Iris pigment epithelial cell (primary cell): Measurements from ENCODE around the gene STKLD1.

ENCODE experiments used
- DNase-seq: peaks from one replicate; pipeline ENCODE4 v3.0.0-alpha.2; 2011; ENCODE audit warnings: low read depth

The STKLD1 gene

DNA sequence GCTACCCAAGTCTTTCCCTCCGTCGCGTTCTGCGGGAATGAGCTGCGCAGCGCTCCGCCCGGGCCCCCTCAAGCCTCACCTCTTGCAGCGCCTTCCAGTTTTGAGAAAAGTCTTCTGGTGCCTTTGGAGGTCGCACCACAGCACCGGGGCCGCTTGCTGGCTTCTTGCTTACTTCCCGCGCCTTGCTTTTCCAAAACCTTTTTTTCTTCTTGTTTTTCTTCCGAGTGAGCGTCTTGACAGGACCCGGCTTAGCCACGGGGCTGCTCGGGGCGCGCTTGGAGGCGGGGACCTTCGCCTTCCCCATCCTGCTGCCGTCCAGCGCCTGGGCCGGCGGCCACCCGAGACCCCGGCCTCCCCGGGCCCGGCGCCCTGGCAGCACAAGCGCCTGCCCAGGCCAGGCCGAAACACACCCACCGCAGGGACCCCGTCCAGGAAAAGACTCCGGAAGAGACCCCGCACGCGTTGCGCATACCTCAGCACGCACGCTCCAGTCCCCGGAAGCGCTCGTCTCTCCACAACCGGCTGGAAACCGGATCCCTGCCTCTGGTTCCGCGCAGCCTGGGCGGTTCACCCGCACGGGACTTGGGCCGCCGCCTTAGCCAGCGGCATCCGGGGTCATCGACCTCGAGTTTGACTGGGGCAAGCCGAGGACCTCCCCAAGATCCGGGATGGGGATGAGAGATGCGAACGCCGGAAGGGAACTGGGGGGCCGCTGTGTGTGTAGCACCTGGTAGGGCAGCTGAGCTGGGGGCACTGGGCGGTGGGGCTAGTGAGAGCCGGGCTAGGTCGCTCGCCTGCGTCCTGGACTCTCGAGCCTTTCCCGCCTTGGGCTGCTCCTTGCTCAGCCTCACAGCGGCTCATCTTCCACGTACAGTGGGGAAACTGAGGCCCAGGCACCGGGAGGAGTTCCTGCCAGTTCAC is 41.6 kb downstream of the STKLD1 start, which contains the start of gene REXO4:
TSS of gene REXO4 (minus strand) at position 470 of the 921 bp plus-strand sequence. CDS start at position 304, 166 bp downstream.
- DNase-seq, result peak; percentile 87

- DNase-seq, result no peak
Measured at GRCh38 chr9:133419005-133419404, 42.8 kb downstream of the STKLD1 start.

DNA sequence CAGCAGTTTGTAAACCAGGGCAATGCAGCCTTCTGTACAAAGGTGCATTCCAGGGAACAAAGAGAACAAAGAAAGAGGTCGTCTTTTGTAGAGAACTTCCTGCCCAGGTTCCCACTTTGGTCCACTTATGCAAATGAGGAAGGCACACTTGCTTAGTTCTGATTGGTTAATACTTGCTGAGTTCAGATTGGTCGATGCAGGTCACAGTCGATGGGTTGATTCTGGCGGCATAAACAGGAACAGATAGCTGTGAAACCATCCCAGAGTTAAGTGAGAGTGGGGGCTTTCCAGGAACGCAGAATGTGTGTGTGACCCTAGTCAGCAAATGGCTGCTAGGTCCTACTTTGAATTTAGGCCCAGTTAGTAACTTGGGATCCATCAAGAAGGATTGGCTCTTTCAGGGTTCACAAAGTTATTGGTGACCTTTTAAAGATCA is 44.2 kb downstream of the STKLD1 start:
- no peak for DNase-seq

- peak; percentile 11 for DNase-seq
Measured at GRCh38 chr9:133421615-133422542, 45.7 kb downstream of the STKLD1 start, which contains the start of gene ADAMTS13. ADAMTS13 (plus strand) TSS chr9:133422367; CDS start chr9:133422444, 77 bp downstream.

DNA sequence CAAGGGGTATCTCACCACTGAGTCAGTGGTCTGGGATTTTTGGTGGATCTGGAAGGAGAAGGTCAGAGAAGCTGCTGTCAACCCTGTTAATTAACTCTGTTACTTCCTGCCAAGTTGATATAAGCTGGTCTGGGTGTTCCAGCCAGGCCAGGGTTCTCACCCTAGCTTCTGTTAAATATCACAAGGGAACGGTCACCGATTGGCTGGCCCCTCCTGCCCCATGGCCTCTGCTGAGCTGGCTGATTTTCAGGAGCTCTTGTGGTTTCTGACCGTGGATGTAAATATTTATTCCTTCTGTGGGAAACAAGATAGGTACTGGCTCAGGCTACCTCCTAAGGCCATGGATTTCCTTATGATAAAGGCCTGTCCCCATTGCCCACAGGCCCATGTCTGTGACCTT is 47.0 kb downstream of the STKLD1 start:
- peak; percentile 69 for DNase-seq

- no peak for DNase-seq
Measured at GRCh38 chr9:133424187-133424586, 48.0 kb downstream of the STKLD1 start.

DNA sequence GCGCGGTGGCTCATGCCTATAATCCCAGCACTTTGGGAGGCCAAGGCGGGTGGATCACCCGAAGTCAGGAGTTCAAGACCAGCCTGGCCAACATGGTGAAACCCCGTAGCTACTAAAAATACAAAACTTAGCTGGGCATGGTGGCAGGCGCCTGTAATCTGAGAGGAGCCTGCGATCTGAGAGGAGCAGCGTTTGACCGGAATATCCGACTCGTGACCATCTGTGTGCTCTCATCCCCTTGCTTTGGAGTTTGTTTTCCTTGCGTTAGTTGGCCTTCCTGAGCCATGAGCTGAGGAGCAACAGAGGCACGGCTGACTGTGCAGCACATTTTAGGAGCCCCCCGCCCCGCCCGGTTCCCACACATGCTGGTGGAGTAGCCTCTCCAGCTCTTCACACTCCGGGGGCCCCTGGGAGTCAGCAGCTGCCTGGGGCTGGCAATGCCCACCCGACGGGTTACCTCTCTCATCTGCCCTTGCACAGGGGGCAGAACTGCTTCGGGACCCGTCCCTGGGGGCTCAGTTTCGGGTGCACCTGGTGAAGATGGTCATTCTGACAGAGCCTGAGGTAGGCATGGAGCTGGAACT is 49.0 kb downstream of the STKLD1 start:
- no peak for DNase-seq

DNA sequence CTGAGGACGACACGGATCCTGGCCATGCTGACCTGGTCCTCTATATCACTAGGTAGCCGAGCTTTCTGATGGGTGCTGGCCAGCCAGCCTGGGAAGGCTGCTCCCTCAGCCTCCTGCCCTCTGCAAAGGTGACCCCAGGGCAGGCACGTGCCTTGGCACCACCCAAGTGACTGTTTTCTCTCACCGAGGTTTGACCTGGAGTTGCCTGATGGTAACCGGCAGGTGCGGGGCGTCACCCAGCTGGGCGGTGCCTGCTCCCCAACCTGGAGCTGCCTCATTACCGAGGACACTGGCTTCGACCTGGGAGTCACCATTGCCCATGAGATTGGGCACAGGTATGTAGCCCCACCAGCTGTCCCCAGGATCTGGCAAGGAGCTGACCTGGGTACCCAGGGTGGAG is 49.8 kb downstream of the STKLD1 start:
- no peak for DNase-seq

GRCh38 chr9:133427658-133428348 is 51.6 kb downstream of the STKLD1 start:
- DNase-seq, result no peak

- DNase-seq, result no peak
Measured at GRCh38 chr9:133428617-133429101, 52.5 kb downstream of the STKLD1 start.

DNA sequence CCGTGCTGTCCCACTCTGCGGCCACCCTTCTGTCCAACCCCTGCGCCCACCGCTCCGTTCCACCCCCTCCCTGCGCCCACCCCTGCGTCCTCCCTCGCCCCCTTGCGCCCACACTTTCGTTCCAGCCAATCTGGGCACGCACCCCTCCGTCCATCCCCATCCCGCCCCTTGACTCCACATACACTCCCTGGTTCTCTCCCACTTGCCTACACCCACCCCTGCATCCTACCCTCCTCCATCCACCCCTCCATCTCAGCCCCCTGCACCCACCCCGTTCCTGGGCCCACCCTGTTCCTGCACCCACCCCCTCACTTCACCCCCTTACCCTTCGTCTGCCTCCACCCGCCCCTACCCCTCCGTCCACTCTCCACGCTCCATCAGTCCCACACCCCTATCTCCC is 53.0 kb downstream of the STKLD1 start:
- no peak for DNase-seq

- no peak for DNase-seq
Measured at GRCh38 chr9:133429641-133430161, 53.5 kb downstream of the STKLD1 start.

DNA sequence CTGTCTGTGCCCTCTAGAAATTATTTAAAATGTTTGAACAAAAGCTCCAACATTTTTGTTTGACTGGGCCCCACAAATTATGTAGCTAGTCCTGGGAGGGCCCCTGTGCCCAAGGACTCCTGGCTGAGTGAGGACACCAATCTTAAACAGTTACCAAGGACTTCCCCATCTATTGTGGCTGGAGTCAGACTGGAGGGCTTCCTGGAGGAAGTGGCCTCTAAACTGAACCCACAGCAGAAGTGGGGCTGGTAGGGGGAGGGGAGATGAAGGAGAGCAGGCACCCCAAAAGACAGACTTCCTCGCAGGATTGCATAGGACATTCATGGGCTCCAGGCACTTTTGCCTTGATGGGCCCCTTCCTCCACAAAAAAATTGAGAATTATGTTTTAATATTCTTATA is 54.1 kb downstream of the STKLD1 start:
- no peak for DNase-seq

- DNase-seq, result no peak
Measured at GRCh38 chr9:133433351-133433843, 57.2 kb downstream of the STKLD1 start.

DNA sequence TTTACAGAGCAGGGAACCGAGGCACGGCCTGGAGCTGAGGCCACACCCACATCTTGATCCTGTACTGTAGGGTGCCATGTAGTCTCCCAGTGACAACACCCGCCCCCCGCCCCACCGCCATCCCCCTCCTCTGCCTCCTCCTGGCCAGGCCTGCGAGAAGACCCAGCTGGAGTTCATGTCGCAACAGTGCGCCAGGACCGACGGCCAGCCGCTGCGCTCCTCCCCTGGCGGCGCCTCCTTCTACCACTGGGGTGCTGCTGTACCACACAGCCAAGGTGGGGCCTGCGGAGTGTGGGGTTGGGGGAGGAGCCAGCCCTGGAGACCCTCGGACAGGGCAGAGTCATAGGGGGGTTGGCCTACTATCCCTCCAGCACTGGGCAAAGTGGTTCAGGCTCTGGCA is 60.5 kb downstream of the STKLD1 start:
- no peak for DNase-seq

- DNase-seq, result no peak
Measured at GRCh38 chr9:133437753-133438531, 61.8 kb downstream of the STKLD1 start.

DNA sequence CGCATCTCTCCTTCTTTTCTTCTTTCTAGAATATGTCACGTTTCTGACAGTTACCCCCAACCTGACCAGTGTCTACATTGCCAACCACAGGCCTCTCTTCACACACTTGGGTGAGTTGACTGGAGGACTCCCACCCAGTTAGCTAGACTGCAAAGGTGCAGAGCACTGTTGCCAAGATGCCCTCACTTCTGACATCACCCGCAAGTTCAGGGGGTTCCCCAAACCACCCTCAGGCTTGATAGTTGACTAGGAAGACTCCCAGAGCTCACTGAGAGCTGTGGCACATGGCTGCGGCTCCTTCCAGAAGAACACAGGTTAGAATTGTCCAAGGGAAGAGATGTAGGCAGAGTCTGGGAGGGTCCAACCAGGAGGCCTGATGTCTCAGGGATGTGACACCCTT is 63.2 kb downstream of the STKLD1 start:
- no peak for DNase-seq

- DNase-seq, result no peak
Measured at GRCh38 chr9:133440874-133441273, 64.7 kb downstream of the STKLD1 start.

GRCh38 chr9:133441571-133441970 is 65.4 kb downstream of the STKLD1 start:
- no peak for DNase-seq

DNA sequence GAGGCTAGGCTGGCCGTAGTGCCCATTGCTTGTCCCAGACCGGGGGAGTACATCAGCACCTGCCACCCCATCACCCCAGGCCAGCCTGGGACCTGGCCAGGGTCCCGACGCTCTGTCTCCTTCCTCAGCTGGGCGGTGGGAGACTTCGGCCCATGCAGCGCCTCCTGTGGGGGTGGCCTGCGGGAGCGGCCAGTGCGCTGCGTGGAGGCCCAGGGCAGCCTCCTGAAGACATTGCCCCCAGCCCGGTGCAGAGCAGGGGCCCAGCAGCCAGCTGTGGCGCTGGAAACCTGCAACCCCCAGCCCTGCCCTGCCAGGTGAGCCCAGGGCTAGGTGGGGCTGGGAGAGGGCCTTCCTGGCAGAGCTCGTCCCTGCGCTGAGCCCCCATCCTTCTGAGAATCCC is 67.1 kb downstream of the STKLD1 start:
- DNase-seq, result no peak
